Measurements from ENCODE around the gene DAAM2.

Gene DAAM2

DNA sequence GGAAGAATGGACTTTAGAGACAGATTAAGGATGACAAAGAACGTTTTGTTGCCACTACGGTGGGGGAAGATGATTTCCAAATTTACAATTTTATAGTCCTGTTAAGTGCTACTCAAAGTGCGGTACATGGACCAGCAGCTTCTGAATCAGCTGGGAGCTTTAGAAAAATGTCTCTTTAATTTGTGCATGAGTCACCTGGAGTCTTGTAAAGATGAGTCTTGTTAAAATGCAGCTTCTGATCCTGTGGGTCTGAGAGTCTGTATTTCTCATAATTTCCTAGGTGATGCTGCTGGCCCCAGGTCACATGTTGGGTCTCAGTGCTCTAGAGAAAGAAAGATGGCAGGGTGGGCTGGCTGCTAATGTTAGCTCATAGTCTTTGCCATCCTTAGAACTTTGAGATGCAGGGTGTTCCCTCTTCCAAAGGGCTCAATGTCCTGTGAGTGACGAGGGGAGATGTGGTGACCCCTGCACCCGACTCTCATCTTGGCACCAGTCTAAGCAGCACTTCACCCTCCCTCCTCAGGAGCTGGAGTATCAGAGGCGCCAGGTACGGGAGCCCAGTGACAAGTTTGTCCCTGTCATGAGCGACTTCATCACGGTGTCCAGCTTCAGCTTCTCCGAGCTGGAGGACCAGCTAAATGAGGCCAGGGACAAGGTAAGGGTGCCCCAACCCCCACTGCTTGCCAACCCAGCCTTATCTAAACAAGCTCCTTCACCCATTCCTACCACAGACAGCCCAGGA lies 107.5 kb downstream of the DAAM2 start:
- Histone ChIP-seq H3K4me3 (no peak overlapping the region), H3K9me3 (no peaks in the 10 kb centered on the region), H3K4me1 (no peaks in the 10 kb centered on the region), H3K36me3 (replicated peaks) (no peaks in the 10 kb centered on the region), H3K27me3 (ENCODE audit: low read depth) (no peaks in the 10 kb centered on the region)
- in situ Hi-C loops (cut with MboI; ENCODE audit: low sequenced_read_pairs), result loop anchor here (10.0 to 25.0 kb wide), 2 partner anchors 413 to 545 kb away; no protein-coding TSS in a partner anchor
- no peak for DNase-seq (ENCODE audit: low spot score in 2 of 2)

DNA sequence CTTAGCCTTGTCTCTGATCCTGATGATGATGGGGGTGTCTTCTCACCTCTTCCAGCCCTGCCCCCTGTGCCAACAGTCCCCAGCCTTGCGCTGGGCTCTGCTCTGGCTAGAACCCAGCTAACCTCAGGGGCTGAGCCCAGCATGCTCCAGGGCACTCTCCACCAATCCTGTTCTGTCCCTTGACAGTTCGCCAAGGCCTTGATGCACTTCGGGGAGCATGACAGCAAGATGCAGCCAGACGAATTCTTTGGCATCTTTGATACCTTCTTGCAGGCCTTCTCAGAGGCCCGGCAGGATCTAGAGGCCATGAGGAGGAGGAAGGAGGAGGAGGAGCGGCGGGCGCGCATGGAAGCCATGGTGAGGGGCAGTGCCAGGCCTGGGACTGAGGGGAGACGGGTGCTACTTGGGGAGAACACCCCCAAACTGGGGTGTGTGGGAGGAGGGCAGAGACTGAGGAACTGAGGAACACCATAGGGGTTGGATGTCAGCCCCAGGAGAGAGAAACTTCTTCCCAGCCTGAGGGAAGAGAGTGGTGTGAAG lies 109.0 kb downstream of the DAAM2 start:
- no peak for DNase-seq (ENCODE audit: low spot score in 2 of 2)
- no peaks in the 10 kb centered on the region for H3K27me3 ChIP-seq (ENCODE audit: low read depth)
- in situ Hi-C loops (cut with MboI; ENCODE audit: low sequenced_read_pairs), result no loop called here
- no peak overlapping the region for H3K4me3 ChIP-seq
- no peaks in the 10 kb centered on the region for H3K36me3 ChIP-seq (replicated peaks)
- H3K9me3 ChIP-seq, result no peaks in the 10 kb centered on the region
- H3K4me1 ChIP-seq, result no peaks in the 10 kb centered on the region

GRCh38 chr6:39901670-39902069 lies 109.5 kb downstream of the DAAM2 start:
- Histone ChIP-seq H3K4me3 (no peak overlapping the region), H3K4me1 (no peaks in the 10 kb centered on the region), H3K36me3 (replicated peaks) (no peaks in the 10 kb centered on the region), H3K27me3 (ENCODE audit: low read depth) (no peaks in the 10 kb centered on the region), H3K9me3 (no peaks in the 10 kb centered on the region)
- no peak for DNase-seq (ENCODE audit: low spot score in 2 of 2)
- in situ Hi-C loops (cut with MboI; ENCODE audit: low sequenced_read_pairs), result no loop called here

DNA sequence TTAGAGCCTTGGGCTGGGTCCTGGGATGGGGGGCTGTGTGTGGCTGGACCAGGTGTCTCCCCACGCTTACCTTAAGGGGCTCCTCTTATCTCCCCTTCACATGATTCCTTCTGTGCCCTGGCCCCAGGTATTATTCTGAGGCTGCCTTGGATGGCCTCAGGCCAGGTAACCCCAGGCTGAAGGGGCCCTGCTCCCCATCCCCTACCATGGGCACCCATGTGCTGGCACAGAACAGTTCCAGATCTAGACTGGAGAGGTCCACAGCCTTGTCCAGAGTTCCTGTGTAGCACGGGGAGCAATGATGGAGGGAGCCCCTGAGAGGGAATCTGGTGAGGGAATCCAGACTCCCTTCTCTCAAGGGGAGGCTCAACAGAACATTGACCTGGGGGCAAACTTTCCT lies 110.0 kb downstream of the DAAM2 start:
- no peaks in the 10 kb centered on the region for H3K4me1 ChIP-seq
- H3K27me3 ChIP-seq (ENCODE audit: low read depth), result no peaks in the 10 kb centered on the region
- H3K4me3 ChIP-seq, result no peak overlapping the region
- in situ Hi-C loops (cut with MboI; ENCODE audit: low sequenced_read_pairs), result no loop called here
- DNase-seq (ENCODE audit: low spot score in 2 of 2), result no peak
- H3K9me3 ChIP-seq, result no peaks in the 10 kb centered on the region
- no peaks in the 10 kb centered on the region for H3K36me3 ChIP-seq (replicated peaks)

- Histone ChIP-seq H3K27me3 (ENCODE audit: low read depth) (no peaks in the 10 kb centered on the region), H3K4me1 (no peaks in the 10 kb centered on the region), H3K36me3 (replicated peaks) (no peaks in the 10 kb centered on the region), H3K4me3 (no peak overlapping the region), H3K9me3 (no peaks in the 10 kb centered on the region)
- no peak for DNase-seq (ENCODE audit: low spot score in 2 of 2)
- in situ Hi-C loops (cut with MboI; ENCODE audit: low sequenced_read_pairs), result no loop called here
These were observed 110.8 kb downstream of the DAAM2 start for GRCh38 chr6:39902786-39903465.

DNA sequence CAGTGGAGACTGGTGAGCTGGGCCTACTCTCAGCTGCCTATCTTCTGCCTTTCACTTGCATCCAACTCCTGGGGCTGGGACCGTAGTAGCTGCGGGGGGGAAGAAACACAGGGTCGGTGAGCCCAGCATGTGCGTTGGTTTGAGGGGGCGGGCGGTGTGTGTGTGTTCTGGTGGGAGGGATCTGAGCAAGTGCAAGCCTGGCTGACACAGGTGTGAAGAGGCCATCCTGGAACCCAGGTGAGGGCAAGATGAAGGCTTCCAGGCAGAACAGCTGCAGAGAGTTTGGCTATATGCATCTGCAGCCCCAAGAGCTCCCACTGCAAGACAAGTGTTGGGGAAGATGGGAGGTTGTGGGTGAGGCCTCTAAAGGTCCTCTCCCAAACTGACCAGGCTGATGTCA lies 111.5 kb downstream of the DAAM2 start:
- Histone ChIP-seq H3K4me3 (no peak overlapping the region), H3K36me3 (replicated peaks) (no peaks in the 10 kb centered on the region), H3K9me3 (no peaks in the 10 kb centered on the region), H3K27me3 (ENCODE audit: low read depth) (no peaks in the 10 kb centered on the region), H3K4me1 (no peaks in the 10 kb centered on the region)
- in situ Hi-C loops (cut with MboI; ENCODE audit: low sequenced_read_pairs), result no loop called here
- DNase-seq (ENCODE audit: low spot score in 2 of 2), result no peak

- Histone ChIP-seq H3K36me3 (replicated peaks) (no peaks in the 10 kb centered on the region), H3K4me1 (no peaks in the 10 kb centered on the region), H3K4me3 (no peak overlapping the region), H3K27me3 (ENCODE audit: low read depth) (no peaks in the 10 kb centered on the region), H3K9me3 (no peaks in the 10 kb centered on the region)
- in situ Hi-C loops (cut with MboI; ENCODE audit: low sequenced_read_pairs), result no loop called here
- no peak for DNase-seq (ENCODE audit: low spot score in 2 of 2)
These were observed 112.9 kb downstream of the DAAM2 start for GRCh38 chr6:39904946-39905639.

DNA sequence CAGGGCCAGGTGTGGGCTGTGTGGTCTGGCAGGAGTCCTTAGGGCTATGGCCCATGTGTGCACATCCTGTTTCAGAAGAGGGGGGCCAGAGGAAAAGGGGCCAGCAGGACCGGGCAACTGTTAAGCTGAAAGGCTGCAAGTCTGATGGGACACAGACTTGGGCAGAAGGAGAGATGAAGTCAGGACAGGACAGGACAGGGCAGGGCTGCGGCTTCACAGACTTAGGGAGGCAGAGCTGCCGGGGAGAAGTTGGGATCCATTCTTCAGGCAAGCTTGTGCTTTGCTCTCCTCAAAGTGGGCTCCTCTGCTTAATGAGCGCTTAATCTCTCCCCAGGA lies 113.4 kb downstream of the DAAM2 start:
- H3K9me3 ChIP-seq, result no peaks in the 10 kb centered on the region
- no peaks in the 10 kb centered on the region for H3K36me3 ChIP-seq (replicated peaks)
- no peak overlapping the region for H3K4me3 ChIP-seq
- no peaks in the 10 kb centered on the region for H3K4me1 ChIP-seq
- DNase-seq (ENCODE audit: low spot score in 2 of 2), result no peak
- H3K27me3 ChIP-seq (ENCODE audit: low read depth), result no peaks in the 10 kb centered on the region
- in situ Hi-C loops (cut with MboI; ENCODE audit: low sequenced_read_pairs), result no loop called here

- Histone ChIP-seq H3K27me3 (ENCODE audit: low read depth) (no peaks in the 10 kb centered on the region), H3K4me3 (no peak overlapping the region), H3K9me3 (no peaks in the 10 kb centered on the region), H3K36me3 (replicated peaks) (no peaks in the 10 kb centered on the region), H3K4me1 (no peaks in the 10 kb centered on the region)
- no peak for DNase-seq (ENCODE audit: low spot score in 2 of 2)
- in situ Hi-C loops (cut with MboI; ENCODE audit: low sequenced_read_pairs), result no loop called here
These were observed 114.2 kb downstream of the DAAM2 start for GRCh38 chr6:39906318-39906761.

- DNase-seq (ENCODE audit: low spot score in 2 of 2), result no peak
- Histone ChIP-seq H3K4me1 (no peaks in the 10 kb centered on the region), H3K36me3 (replicated peaks) (no peaks in the 10 kb centered on the region), H3K9me3 (no peaks in the 10 kb centered on the region), H3K4me3 (no peak overlapping the region), H3K27me3 (ENCODE audit: low read depth) (no peaks in the 10 kb centered on the region)
- in situ Hi-C loops (cut with MboI; ENCODE audit: low sequenced_read_pairs), result no loop called here
These were observed 115.8 kb downstream of the DAAM2 start for GRCh38 chr6:39907871-39908575.

GRCh38 chr6:39908838-39909583 lies 116.8 kb downstream of the DAAM2 start:
- no peak for DNase-seq (ENCODE audit: low spot score in 2 of 2)
- no peaks in the 10 kb centered on the region for H3K4me1 ChIP-seq
- no peaks in the 10 kb centered on the region for H3K27me3 ChIP-seq (ENCODE audit: low read depth)
- no peaks in the 10 kb centered on the region for H3K9me3 ChIP-seq
- in situ Hi-C loops (cut with MboI; ENCODE audit: low sequenced_read_pairs), result no loop called here
- no peak overlapping the region for H3K4me3 ChIP-seq
- H3K36me3 ChIP-seq (replicated peaks), result no peaks in the 10 kb centered on the region

- Histone ChIP-seq H3K4me1 (no peaks in the 10 kb centered on the region), H3K9me3 (no peaks in the 10 kb centered on the region), H3K27me3 (ENCODE audit: low read depth) (no peaks in the 10 kb centered on the region), H3K36me3 (replicated peaks) (no peaks in the 10 kb centered on the region), H3K4me3 (no peak overlapping the region)
- DNase-seq (ENCODE audit: low spot score in 2 of 2), result no peak
- in situ Hi-C loops (cut with MboI; ENCODE audit: low sequenced_read_pairs), result no loop called here
These were observed 117.5 kb downstream of the DAAM2 start for GRCh38 chr6:39909701-39910100.

DNA sequence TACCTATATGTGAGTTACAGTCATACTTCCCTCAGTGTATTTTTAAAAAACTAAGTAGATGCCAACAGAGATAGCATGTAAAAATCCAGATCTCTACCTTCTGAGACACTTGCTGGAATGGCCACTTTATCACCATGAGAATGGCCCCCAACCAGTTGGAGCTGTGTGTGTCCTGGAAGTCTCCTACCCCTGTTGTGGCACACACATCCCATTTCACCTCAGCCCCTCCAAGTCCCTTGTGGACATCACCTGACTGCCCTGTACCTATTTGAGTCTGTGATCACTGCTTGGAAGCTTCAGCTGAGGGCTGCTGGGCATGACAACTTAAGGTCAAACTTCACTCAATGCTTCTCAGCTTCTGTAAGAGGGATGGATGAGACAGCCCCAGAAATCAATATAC lies 118.0 kb downstream of the DAAM2 start:
- Histone ChIP-seq H3K27me3 (ENCODE audit: low read depth) (no peaks in the 10 kb centered on the region), H3K9me3 (no peaks in the 10 kb centered on the region), H3K4me3 (no peak overlapping the region), H3K4me1 (no peaks in the 10 kb centered on the region), H3K36me3 (replicated peaks) (no peaks in the 10 kb centered on the region)
- in situ Hi-C loops (cut with MboI; ENCODE audit: low sequenced_read_pairs), result no loop called here
- DNase-seq (ENCODE audit: low spot score in 2 of 2), result no peak
